Stimulated activated naive CD4-positive, alpha-beta T cell treated with Interleukin-2 at 50 U/mL for 16 hours (primary cell): ENCODE results near the gene P2RX7.

ENCODE experiments used
- DNase-seq: peaks from one replicate; lab custom pipeline; 2025; lab: John Stamatoyannopoulos, UW

Gene P2RX7

GRCh38 chr12:121110211-121110940 is 22.3 kb upstream of the P2RX7 start:
- peak; percentile 58 for DNase-seq

- DNase-seq: no peak
Observed at GRCh38 chr12:121111684-121112083, 21.0 kb upstream of the P2RX7 start.

- DNase-seq: no peak
Observed at GRCh38 chr12:121112496-121112895, 20.2 kb upstream of the P2RX7 start.

- DNase-seq: no peak
Observed at GRCh38 chr12:121113057-121113456, 19.6 kb upstream of the P2RX7 start.

GRCh38 chr12:121114019-121114639 is 18.5 kb upstream of the P2RX7 start:
- DNase-seq: no peak

- no peak for DNase-seq
Observed at GRCh38 chr12:121114806-121115205, 17.9 kb upstream of the P2RX7 start.

- no peak for DNase-seq
Observed at GRCh38 chr12:121115530-121115929, 17.1 kb upstream of the P2RX7 start.

GRCh38 chr12:121116318-121117225 is 16.1 kb upstream of the P2RX7 start:
- DNase-seq: no peak

- DNase-seq: no peak
Observed at GRCh38 chr12:121117226-121117777, 15.4 kb upstream of the P2RX7 start.

- no peak for DNase-seq
Observed at GRCh38 chr12:121120323-121120722, 12.4 kb upstream of the P2RX7 start.

- no peak for DNase-seq
Observed at GRCh38 chr12:121120989-121121755, 11.5 kb upstream of the P2RX7 start.

- DNase-seq: no peak
Observed at GRCh38 chr12:121121805-121122204, 10.9 kb upstream of the P2RX7 start.

GRCh38 chr12:121123488-121123887 is 9.2 kb upstream of the P2RX7 start:
- no peak for DNase-seq

GRCh38 chr12:121124402-121125109 is 8.1 kb upstream of the P2RX7 start:
- peak; percentile 34 for DNase-seq

GRCh38 chr12:121127501-121127900 is 5.2 kb upstream of the P2RX7 start:
- DNase-seq: no peak

GRCh38 chr12:121128908-121129810 is 3.5 kb upstream of the P2RX7 start:
- DNase-seq: peak; percentile 84

- DNase-seq: no peak
Observed at GRCh38 chr12:121129811-121130147, 2.9 kb upstream of the P2RX7 start.

GRCh38 chr12:121130866-121131373 is 1.8 kb upstream of the P2RX7 start:
- DNase-seq: no peak

- no peak for DNase-seq
Observed at GRCh38 chr12:121131941-121132341, 735 bp upstream of the P2RX7 start.

- no peak for DNase-seq
Observed at GRCh38 chr12:121133838-121134237, 1.2 kb downstream of the P2RX7 start.
